ENCODE measurements around the gene DYNC2H1. TPM values are rescaled to one million over a fixed set of nuclear protein-coding genes. Genes with fewer than 3 reads are reported as not detected.

Gene DYNC2H1
- total RNA-seq, 1 experiment from 2014 or later: 12.4 TPM

GRCh38 chr11:103528046-103528445 is 418.8 kb downstream of the DYNC2H1 start:
- H3K27me3 ChIP-seq (ENCODE audit: control insufficient read depth, insufficient read depth, low read length): no peaks in the 10 kb centered on the region; the same call in 1 of the 2 replicates
- CTCF ChIA-PET: no interaction called here
- POLR2A ChIA-PET: no interaction called here
- TF ChIP-seq SIN3A (IDR thresholded peaks at IDR 0.05; ENCODE audit: borderline replicate concordance, insufficient read depth, low read depth, low read length): no peak
- no peak for TF ChIP-seq POLR2AphosphoS5 (IDR thresholded peaks at IDR 0.05; ENCODE audit: low read depth, low read length)
- no peak for TF ChIP-seq CTCF (IDR thresholded peaks at IDR 0.05)
- TF ChIP-seq REST (IDR thresholded peaks at IDR 0.05; ENCODE audit: insufficient read depth in 1 of 2, low read depth in 2 of 2, low read length in 1 of 2): no peak
- TF ChIP-seq TCF7L2 (IDR thresholded peaks at IDR 0.05; ENCODE audit: low read depth, low read length): no peak
- no peak overlapping the region for H3K27ac ChIP-seq (ENCODE audit: low read length)
- intact Hi-C loops (cut with micrococcal nuclease; ENCODE audit: unreplicated experiment) (no loop called here), in situ Hi-C loops (cut with HindIII; ENCODE audit: low pct_unique_long_range_greater_than_20kb, low sequenced_read_pairs) (no loop called here)
- ATAC-seq (no peak), DNase-seq (ENCODE audit: low read depth, low spot score) (no peak)
- H3K9me3 ChIP-seq (ENCODE audit: control insufficient read depth, insufficient read depth, low read depth, low read length): no peaks in the 10 kb centered on the region
- H3K36me3 ChIP-seq (ENCODE audit: control insufficient read depth, insufficient read depth, low read length): no peaks in the 10 kb centered on the region
- no peak overlapping the region for H3K4me3 ChIP-seq (ENCODE audit: low read depth in 2 of 2, low read length in 2 of 2)
- no TSS peak for BruUV-seq (replicated peaks)
- H3K4me1 ChIP-seq (ENCODE audit: control insufficient read depth, insufficient read depth, low read length): no peaks in the 10 kb centered on the region

- intact Hi-C loops (cut with micrococcal nuclease; ENCODE audit: unreplicated experiment): no loop called here
- POLR2A ChIA-PET: no interaction called here
- no peaks in the 10 kb centered on the region; the same call in 1 of the 2 replicates for H3K27me3 ChIP-seq (ENCODE audit: control insufficient read depth, insufficient read depth, low read length)
- no peak for DNase-seq (ENCODE audit: low read depth, low spot score)
- TF ChIP-seq REST (IDR thresholded peaks at IDR 0.05; ENCODE audit: insufficient read depth in 1 of 2, low read depth in 2 of 2, low read length in 1 of 2) (no peak), POLR2AphosphoS5 (IDR thresholded peaks at IDR 0.05; ENCODE audit: low read depth, low read length) (no peak), SIN3A (IDR thresholded peaks at IDR 0.05; ENCODE audit: borderline replicate concordance, insufficient read depth, low read depth, low read length) (no peak), TCF7L2 (IDR thresholded peaks at IDR 0.05; ENCODE audit: low read depth, low read length) (no peak), CTCF (IDR thresholded peaks at IDR 0.05) (no peak)
- ATAC-seq: no peak
- no peaks in the 10 kb centered on the region for H3K9me3 ChIP-seq (ENCODE audit: control insufficient read depth, insufficient read depth, low read depth, low read length)
- no peak overlapping the region for H3K27ac ChIP-seq (ENCODE audit: low read length)
- BruUV-seq (replicated peaks): no TSS peak
- no peaks in the 10 kb centered on the region for H3K4me1 ChIP-seq (ENCODE audit: control insufficient read depth, insufficient read depth, low read length)
- in situ Hi-C loops (cut with HindIII; ENCODE audit: low pct_unique_long_range_greater_than_20kb, low sequenced_read_pairs): no loop called here
- no peaks in the 10 kb centered on the region for H3K36me3 ChIP-seq (ENCODE audit: control insufficient read depth, insufficient read depth, low read length)
- H3K4me3 ChIP-seq (ENCODE audit: low read depth in 2 of 2, low read length in 2 of 2): no peak overlapping the region
- CTCF ChIA-PET: no interaction called here
These were observed 419.4 kb downstream of the DYNC2H1 start for GRCh38 chr11:103528596-103528995.

Data from Panc1 (cell line).